Panc1 (cell line): ENCODE results near the gene CDC42BPA. TPM values are rescaled to one million over a fixed set of nuclear protein-coding genes. Genes with fewer than 3 reads are reported as not detected.
A peak's percentile ranks its signal among the peaks of the same experiment; 100 is the strongest.

ENCODE experiments used
- ATAC-seq: fragments of 200-7000 bp; cut with Tn5 transposase; 2 replicates; pipeline ENCODE4 v1.9.1; 2020; ENCODE audit warnings: mild to moderate bottlenecking, moderate library complexity
- BruUV-seq: library from RNA; stranded (reverse); fragments of 400-500 nt; replicated peaks from 2 replicates; lab custom pipeline; 2021; lab: Mats Ljungman, UMichigan
- CTCF ChIA-PET: fragments of 300-600 bp; sonication (Branson Sonifier 250); formaldehyde crosslinking; loops from one replicate; lab custom pipeline; 2022; ENCODE audit warnings: antibody characterized with exemption; lab: Charles Lee
- POLR2A ChIA-PET: fragments of 300-600 bp; sonication (Branson Sonifier 250); formaldehyde crosslinking; loops from one replicate; lab custom pipeline; 2022; ENCODE audit warnings: antibody characterized with exemption; lab: Charles Lee
- DNase-seq: peaks from one replicate; pipeline ENCODE4 v3.0.0-alpha.2; 2010; ENCODE audit warnings: low read depth, low spot score
- H3K27ac ChIP-seq: 2 replicates; pipeline ENCODE4 v1.5.1; 2011; ENCODE audit warnings: mild to moderate bottlenecking, low read length, inconsistent platforms
- H3K27me3 ChIP-seq: fragments of 200-500 bp; sonication (Bioruptor generic); 2 replicates; pipeline ENCODE4 v1.6.0; 2014; ENCODE audit warnings: low read length, inconsistent platforms; ENCODE audit not compliant: control insufficient read depth, insufficient read depth
- H3K36me3 ChIP-seq: fragments of 200-500 bp; sonication (Bioruptor generic); 2 replicates; pipeline ENCODE4 v1.5.1; 2014; ENCODE audit warnings: inconsistent platforms, mild to moderate bottlenecking, low read length, moderate library complexity; ENCODE audit not compliant: control insufficient read depth, insufficient read depth
- H3K4me1 ChIP-seq: 2 replicates; pipeline ENCODE4 v1.5.1; 2011; ENCODE audit warnings: inconsistent platforms, mild to moderate bottlenecking, low read length, moderate library complexity; ENCODE audit not compliant: control insufficient read depth, insufficient read depth
- H3K4me3 ChIP-seq, 2 experiments: 2 replicates each; pipeline ENCODE4 v1.5.1; 2011 to 2012; ENCODE audit warnings: low read depth in 2 of 2, low read length in 2 of 2, mild to moderate bottlenecking in 2 of 2, inconsistent platforms in 1 of 2, moderate library complexity in 1 of 2
- H3K9me3 ChIP-seq: fragments of 200-500 bp; sonication (Bioruptor generic); 2 replicates; pipeline ENCODE4 v1.5.1; 2014; ENCODE audit warnings: low read depth, mild to moderate bottlenecking, inconsistent platforms, low read length, moderate library complexity; ENCODE audit not compliant: control insufficient read depth, insufficient read depth
- CTCF ChIP-seq: fragments of 450-650 bp; IDR thresholded peaks from 2 replicates; pipeline ENCODE4 v1.5.1; 2017; ENCODE audit warnings: mild to moderate bottlenecking
- POLR2AphosphoS5 ChIP-seq: IDR thresholded peaks from 2 replicates; pipeline ENCODE4 v1.6.1; 2012; ENCODE audit warnings: mild to moderate bottlenecking, low read depth, low read length, moderate library complexity
- REST ChIP-seq, 2 experiments: IDR thresholded peaks; 2 replicates each; pipeline ENCODE4 v1.6.1; 2011 to 2012; ENCODE audit warnings: low read depth in 2 of 2, control low read depth in 1 of 2, low read length in 1 of 2, mild to moderate bottlenecking in 1 of 2, moderate library complexity in 1 of 2; ENCODE audit not compliant: insufficient read depth in 1 of 2
- SIN3A ChIP-seq: IDR thresholded peaks from 2 replicates; pipeline ENCODE4 v1.6.1; 2012; ENCODE audit warnings: low read depth, mild to moderate bottlenecking, low read length, moderate library complexity, borderline replicate concordance; ENCODE audit not compliant: insufficient read depth
- TCF7L2 ChIP-seq: IDR thresholded peaks from 2 replicates; pipeline ENCODE4 v1.6.1; 2011; ENCODE audit warnings: mild to moderate bottlenecking, low read depth, low read length, inconsistent platforms
- in situ Hi-C: cut with HindIII; loops from 2 replicates; pipeline ENCODE4 v1.10.0; 2016; ENCODE audit warnings: low sequenced_read_pairs, low pct_unique_long_range_greater_than_20kb
- intact Hi-C: fragments of 100-400 bp; cut with micrococcal nuclease; formaldehyde crosslinking; loops from one replicate; pipeline ENCODE4 v1.10.0; 2022; ENCODE audit not compliant: unreplicated experiment
- total RNA-seq: library from RNA; stranded (reverse); gene quantifications from one replicate; pipeline ENCODE4 v1.2.1, GENCODE V29; 2021; ENCODE audit not compliant: unreplicated experiment

CDC42BPA gene
- total RNA-seq, 1 experiment from 2014 or later = 32.8 TPM

GRCh38 chr1:226946285-226946684 lies 372.0 kb downstream of the CDC42BPA start:
- ChIA-PET CTCF (interaction anchor here (0.6 kb wide), 1 partner anchor 80 kb away, joined by 6 read pairs; no protein-coding TSS in a partner anchor), POLR2A (interaction anchor here (0.6 kb wide), 1 partner anchor 84 kb away, joined by 3 read pairs; no protein-coding TSS in a partner anchor)
- Histone ChIP-seq H3K27ac (no peak overlapping the region), H3K27me3 (no peaks in the 10 kb centered on the region), H3K4me1 (peaks cover 21% of the 10 kb centered on the region), H3K4me3 (no peak overlapping the region), H3K9me3 (no peaks in the 10 kb centered on the region), H3K36me3 (no peaks in the 10 kb centered on the region)
- no TSS peak for BruUV-seq
- ATAC-seq (no peak), DNase-seq (no peak)
- in situ Hi-C loops (no loop called here), intact Hi-C loops (no loop called here)
- no peak for TF ChIP-seq REST (IDR thresholded peaks at IDR 0.05; ENCODE audit: insufficient read depth in 1 of 2, low read depth in 2 of 2, low read length in 1 of 2)
- no peak for TF ChIP-seq POLR2AphosphoS5
- no peak for TF ChIP-seq SIN3A
- no peak for TF ChIP-seq TCF7L2
- TF ChIP-seq CTCF = no peak

GRCh38 chr1:226945858-226946245 lies 372.4 kb downstream of the CDC42BPA start:
- no peaks in the 10 kb centered on the region for H3K27me3 ChIP-seq
- H3K4me1 ChIP-seq = peaks cover 24% of the 10 kb centered on the region
- no peak for TF ChIP-seq SIN3A
- TF ChIP-seq TCF7L2 = no peak
- TF ChIP-seq CTCF = no peak
- TF ChIP-seq POLR2AphosphoS5 = no peak
- TF ChIP-seq REST (IDR thresholded peaks at IDR 0.05; ENCODE audit: insufficient read depth in 1 of 2, low read depth in 2 of 2, low read length in 1 of 2) = no peak
- no peak overlapping the region for H3K4me3 ChIP-seq
- H3K9me3 ChIP-seq = no peaks in the 10 kb centered on the region
- H3K27ac ChIP-seq = peak overlapping the region; percentile 69; the same call in 1 of the 2 replicates
- H3K36me3 ChIP-seq = no peaks in the 10 kb centered on the region
- BruUV-seq = no TSS peak
- ATAC-seq (no peak), DNase-seq (no peak)
- ChIA-PET CTCF (interaction anchor here (0.6 kb wide), 2 partner anchors 79 to 1059 kb away, joined by 3 to 6 read pairs; no protein-coding TSS in a partner anchor), POLR2A (interaction anchor here (0.6 kb wide), 1 partner anchor 15 kb away, joined by 3 read pairs; no protein-coding TSS in a partner anchor)
- in situ Hi-C loops (no loop called here), intact Hi-C loops (no loop called here)
